ENCODE measurements around the gene HABP4.
"Not testable (repeated sequence)": the region's sequence is repeated elsewhere in the genome, so short reads cannot be mapped to it uniquely, and the experiment has no call there.

HABP4 gene

DNA sequence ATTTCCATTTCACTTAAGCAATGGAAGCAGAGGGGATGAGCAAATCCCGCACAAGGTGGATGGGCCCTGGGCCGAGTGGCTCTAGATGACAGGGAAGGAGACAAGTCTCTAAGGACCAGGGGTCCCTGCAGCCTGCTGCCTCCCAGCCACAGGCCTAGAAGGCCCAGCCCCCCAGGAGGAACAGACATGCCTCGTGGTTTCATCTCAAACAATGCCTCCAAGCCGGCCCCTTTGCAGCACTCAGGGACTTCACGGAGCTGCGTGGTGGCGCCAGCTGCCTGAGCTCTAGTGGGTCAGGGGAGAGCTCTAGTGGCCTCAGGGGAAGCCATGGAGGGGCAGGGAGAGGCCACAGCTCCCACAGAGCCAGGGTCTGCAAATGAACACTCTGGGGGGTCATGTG is 48.8 kb downstream of the HABP4 start:
- no peak for DNase-seq (ENCODE audit: low spot score)

DNA sequence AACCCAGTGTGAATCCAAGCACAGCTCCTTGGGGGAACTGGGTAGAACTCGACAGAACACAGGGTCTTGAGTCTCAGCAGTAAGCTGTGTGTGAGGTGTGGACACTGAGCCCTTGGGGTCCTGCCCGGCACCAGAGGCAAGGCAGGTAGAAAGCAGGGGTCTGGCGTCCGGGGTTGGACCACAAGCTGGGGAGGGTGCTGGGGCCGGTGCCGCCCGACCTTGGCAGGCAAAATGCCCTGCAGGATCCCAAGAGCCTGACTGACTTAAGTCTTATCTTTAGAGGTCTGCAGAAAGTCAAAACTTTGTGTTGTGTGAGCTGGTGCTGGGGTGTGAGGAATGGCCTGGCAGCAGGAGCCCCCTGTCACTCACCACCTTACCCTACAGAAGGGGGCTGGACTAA is 49.3 kb downstream of the HABP4 start:
- DNase-seq (ENCODE audit: low spot score), result no peak

DNA sequence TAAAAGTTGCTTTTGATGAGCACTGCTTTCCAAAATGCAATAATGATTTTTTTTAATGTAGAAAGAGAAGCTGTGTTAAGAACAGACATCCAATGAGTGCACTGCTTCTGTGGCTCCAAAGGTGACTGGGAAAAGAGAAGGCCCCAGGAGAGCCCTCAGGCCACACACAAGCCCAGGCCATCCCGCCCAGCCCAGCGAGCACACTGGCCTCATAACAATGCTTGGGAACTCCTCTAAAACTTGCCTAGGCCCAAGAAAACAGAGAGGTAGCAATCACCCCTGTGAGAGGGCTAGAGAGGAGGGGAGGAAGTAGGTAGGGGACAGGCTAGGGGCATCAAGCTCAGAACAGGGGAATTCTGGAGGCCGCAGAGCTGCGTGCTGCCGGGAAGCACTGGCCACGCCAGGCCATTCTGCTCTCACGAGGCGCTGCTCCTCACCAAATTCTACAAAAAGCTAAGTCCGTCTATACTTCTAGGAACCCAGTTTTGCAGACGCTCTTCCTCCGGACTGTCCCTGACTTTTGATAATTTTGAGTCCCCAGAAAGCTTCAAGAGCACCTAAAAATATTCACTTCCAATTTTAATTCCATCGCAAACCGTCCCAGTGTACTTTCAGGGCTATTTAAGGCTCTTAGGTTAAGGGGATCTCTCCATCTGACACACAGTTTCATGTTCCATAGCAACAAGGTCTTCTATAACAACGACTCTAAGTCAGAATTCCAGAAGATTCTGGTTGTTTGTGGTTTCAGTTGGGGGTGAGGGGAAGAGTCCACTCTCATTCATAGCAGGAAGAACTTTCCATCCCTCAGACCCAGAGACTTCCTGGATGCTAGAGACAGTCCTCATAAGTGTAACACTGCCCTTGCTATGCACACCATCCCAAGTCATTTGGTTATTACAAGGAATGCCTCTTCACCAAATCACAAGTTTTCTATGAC is 51.0 kb downstream of the HABP4 start:
- DNase-seq (ENCODE audit: low spot score), result no peak

DNA sequence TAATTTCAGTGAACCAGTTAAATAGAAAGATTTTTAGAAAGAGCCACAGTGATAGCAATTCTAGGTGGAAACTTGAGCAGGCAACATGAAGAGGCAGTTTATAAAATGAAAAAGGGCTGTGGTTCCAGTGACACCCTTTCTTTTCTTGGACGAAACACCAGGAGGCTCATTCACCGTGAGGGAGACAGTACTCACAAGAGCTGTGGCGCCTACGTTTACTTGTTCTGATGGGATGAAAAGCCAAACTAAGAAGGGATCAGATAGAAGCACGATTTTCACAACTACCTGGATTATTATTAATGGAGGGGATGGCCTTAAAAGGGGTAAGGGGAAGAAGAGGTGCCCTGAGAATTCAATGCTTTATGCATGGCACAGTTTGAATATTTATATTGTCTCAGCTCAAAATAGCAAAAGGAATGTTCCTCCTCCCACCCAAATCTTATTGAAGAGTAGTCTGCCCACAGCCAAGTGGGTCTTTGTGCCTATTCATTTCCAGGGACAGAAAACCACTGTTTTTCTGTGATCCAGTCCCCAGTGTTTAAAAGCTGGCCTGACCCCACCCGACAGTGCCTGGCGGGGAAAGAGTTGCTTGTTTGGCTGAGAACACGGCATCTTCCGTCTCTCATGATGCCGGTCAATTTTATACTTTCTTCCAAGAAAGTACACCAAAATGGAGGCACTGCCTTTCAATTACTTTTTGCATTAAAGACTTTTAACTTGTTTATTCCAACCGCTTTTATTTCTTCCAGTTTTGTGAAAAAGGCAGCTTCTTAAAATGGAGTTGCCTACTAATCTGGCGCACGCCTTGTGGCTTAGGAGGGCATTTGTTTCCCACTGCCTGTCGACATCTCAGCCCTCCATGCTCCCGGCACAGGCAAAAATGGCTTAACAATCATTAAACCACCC is 51.9 kb downstream of the HABP4 start:
- no peak for DNase-seq (ENCODE audit: low spot score)

DNA sequence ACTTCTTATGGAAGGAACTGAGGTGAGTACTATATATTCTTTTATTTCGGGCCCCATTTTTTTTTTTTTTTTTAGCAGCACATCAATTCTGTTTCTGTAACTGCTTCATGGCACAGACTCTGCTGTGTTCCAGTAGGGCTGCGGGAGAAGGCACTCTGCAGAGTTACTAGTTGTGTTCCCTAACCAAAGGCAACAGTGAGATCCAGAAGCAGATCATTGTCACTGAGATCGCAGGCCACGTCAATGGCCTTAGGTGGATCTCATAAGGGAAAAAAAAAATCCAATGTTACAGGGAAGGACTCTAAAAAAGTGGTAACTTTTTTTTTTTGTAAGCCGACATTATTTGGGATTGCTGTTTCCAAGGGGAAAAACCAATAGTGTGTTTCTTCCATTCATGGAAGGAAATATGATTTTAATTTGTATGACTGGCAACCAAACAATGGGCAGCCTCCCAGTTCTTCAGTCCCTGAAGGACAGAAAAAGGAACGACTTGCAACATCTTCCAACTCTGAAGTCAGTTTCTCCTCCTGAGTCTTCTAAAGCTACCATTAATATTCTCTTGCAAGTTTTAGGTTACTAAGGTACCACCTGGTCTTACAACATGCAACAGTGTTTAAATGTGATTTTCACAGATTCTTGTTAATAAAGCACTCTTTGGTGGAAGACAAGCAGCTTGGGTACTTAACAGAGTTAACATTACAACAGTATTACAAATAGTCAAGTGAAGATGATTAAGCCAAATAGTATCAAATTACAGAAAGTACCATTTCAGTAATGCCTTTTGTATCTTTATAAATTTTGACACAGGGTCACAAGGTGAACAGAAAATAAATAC is 52.8 kb downstream of the HABP4 start:
- DNase-seq (ENCODE audit: low spot score), result no peak

DNA sequence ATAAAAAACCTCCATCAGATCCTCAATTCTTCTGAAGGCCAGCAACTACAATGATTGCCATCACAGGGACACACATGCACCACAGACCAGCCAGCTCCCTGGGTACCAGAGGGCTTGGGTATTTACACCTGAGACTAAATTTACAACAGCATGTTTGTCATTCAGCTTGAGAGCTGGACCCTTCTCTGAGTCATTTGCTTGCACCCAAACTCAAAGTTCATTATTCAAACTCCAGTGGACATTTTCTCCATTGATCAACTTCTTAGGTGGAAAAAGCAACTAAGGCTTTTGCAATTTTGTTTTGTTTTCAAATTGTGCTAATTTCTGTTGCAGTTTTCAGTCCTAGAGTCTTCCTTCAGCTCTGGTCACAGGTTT is 53.4 kb downstream of the HABP4 start:
- DNase-seq (ENCODE audit: low spot score), result not testable (repeated sequence)

DNA sequence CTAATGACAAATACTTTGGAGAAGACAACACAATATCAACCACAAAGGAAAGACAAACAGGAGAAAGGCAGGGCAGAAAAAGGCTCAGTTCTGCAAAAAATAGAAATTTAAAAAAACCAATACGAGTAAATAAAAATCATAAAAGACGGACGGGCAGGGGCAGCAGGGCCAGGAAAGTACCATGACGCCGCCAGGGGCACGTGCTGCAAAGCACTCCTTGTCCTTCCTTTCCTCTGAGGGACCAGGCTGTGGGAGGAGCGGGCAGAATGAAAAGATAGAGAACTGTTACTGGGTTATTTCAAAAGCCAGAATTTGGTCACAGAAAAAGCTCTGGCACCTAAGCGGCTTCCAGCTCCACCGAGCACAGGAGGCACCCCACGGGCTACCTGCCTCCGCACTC is 53.9 kb downstream of the HABP4 start:
- DNase-seq (ENCODE audit: low spot score), result no peak

DNA sequence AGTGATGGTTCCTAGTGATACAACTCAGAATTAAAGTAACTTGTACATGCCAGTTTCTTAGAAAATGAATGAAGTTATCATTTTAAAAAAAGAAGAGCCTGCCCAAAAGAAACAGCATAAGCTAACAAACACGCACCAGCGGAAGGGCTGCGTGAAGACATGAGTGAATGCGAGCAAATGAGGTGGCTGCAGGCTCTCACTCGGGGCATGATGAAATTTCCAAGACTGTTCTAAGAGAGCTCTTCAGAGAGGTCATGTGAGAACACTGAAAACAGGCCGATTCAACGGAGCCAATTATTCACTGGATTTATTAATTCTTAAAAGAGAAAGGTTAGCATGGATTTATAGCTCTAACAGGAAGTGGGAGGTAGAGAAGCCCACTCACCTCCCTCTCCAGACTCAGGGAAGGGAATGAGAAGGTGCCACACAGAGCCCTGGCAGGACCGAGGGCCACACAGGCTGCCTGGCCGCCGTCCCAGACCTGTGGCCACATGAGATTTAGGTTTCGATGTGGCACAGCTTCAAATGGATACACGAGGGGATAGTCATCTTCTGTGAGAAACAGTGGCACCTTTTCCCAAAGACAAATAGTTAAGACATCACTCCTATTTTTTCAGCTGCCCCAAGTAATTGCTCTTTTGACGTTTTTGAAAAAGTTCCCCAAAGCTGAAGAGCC is 55.5 kb downstream of the HABP4 start:
- no peak for DNase-seq (ENCODE audit: low spot score)

DNA sequence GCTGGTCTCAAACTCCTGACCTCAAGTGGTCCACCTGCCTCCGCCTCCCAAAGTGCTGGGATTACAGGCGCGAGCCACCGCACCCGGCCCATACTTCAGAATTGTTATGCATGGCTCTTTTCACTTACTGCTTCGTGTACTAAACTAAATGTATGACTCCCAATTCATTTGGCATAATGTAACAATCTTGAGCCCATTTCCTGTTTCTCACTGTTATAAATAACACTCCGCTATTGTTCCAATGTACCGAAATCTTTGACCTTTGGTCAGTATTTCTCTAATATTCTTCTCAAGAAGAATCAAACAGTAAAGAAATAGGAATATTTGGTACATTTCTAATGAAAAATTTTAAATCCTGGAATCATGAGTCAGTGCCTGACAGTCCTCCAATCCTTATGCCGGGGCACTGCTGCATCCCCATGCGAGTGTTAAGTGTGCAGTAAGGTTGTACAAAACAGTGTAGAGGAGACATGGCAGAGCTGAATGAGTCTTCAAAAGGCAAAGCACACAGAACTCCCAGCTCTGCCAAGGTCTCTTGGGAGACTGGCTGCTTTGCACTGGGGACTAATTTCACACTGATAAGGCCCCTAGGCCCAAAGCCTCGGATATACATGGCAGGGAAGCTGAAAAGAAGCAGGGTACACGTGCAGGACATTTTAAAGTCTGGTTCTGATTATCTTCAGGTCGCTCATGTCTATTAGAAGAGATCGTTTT is 58.4 kb downstream of the HABP4 start:
- DNase-seq (ENCODE audit: low spot score), result no peak

DNA sequence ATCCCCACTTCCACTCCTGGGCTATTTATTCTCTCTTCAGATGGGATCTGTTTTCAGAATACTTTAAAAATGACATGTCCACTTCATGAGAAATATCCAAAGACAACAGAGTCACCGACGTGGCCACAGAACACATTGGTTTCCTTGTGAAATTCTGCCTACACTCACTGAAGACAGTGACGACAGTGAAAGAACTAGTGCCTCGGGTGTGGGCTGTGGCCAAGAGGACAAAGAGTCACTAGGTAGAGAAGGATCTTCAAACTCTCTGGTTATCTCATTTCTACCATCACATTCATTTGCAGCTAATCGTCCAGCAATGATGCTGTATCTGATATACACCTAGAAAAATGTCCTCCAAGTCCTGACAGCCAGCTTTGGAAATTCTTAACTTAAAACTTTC is 59.1 kb downstream of the HABP4 start:
- no peak for DNase-seq (ENCODE audit: low spot score)

DNA sequence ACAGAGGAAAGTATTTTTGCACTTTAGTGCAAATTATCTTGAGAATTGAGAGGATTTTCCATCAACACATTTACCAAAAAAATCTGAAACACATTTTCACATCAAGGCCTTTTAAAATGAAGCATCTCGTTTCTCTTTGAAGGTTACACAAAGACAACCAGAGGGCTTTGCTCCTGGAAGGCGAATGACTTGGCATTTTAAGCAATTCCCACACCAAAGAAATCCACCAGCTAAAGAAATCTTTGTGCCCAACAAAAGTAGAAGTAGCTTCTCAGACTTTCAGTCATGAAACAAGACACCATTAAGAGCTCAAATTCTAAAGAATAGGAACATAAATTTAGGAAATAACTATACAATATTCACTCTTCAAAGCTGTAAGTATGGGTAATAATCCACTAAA is 59.9 kb downstream of the HABP4 start:
- no peak for DNase-seq (ENCODE audit: low spot score)

DNA sequence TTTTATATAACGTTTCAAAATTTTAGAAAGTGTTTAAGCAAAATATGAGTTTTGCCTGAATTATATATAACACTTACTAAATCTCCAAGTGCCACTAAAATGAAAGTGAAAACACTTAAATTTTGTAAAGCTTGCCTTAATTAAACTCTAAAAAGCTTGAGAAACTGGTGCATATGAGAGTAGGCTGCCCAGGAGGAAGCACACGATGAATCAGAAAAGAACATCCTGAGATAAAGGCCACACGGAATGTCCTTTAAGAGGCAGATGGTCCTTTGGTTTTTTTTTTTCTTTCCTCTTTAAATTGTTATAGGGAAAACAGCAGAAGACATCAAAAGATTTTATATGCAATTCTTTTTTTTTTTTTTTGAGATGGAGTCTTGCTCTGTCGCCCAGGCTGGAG is 60.3 kb downstream of the HABP4 start:
- no peak for DNase-seq (ENCODE audit: low spot score)

DNA sequence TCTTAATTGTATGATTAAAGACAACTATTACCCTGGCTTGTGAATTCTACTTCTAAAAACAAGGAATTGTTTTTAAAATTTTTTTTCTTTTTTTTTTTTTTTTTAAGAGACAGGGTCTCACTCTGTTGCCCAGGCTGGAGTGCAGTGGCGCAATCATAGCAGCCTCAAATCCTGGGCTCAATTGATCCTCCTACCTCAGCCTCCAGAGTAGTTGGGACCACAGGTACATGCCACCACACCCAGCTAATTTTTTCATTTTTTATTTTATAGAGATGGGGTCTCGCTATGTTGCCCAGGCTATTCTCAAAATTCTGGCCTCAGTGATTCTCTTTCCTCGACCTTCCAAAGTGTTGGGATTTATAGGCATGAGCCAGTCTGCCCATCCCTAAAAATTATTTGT is 62.3 kb downstream of the HABP4 start:
- no peak for DNase-seq (ENCODE audit: low spot score)

DNA sequence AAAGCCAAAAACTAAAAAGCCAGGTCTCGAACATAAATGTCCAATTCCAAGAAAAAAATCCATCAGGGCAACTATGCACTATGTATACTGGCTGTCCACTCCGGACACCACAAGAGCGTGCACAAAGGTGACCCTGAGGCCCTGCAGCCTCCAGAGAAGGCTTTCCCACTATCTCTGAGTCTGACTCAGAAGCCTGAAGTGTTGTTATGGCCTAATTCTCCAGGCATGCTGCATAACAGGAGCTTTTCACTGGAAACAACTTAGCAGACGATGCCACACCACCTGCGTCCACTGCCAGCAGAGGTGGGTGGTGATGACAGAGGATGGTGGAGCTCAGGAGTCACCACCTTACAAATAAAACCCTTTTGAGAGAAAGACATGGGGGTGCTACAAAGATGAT is 63.7 kb downstream of the HABP4 start:
- no peak for DNase-seq (ENCODE audit: low spot score)

DNA sequence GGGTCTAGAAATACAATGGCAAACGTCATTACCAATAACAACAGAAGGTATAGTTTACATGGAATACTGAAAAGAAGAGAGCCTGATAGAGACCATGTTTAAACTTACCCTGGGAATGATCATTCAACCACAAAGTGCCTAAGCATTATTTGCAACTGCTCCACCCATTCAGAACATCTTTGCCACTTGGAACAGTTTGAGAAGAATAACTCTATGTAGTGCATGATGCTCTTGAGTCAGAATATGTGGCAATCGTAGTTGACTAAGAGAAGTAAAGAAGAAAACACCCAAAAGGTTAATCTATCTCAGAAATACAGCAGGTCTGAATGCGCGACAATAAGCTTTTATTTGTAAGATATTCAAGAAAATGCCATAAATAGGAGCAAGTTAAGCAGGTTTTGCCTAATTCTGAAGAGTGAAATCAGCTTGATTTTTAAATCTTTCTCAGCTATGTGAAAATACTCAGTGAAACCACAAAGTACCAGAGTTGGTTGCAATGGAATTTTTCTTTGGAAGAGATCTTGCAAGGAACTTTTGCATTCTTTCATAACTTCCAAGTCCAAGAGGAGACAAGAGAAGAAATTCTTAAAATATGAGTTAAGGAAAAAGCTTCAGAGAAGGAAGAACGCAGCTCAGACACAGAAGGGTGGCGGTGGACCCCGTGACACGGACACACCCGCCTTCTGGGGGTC is 64.3 kb downstream of the HABP4 start:
- no peak for DNase-seq (ENCODE audit: low spot score)

DNA sequence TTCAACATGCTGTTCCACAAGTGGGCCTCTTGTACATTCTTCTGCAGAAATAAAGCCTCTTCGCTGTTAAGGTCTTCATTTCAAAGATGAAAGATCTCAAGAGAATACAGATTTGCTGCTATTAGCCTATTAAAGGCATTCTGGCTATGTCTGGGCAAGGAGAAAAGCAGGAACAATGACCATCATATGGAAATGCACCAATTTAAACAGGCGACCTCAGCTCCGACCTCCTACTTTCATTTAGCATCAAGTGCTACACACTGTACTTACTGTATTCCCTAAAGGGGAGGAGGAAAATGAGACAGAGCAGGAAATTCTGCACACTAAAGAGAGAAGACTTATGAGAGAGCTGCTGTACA is 64.8 kb downstream of the HABP4 start:
- DNase-seq (ENCODE audit: low spot score), result no peak

DNA sequence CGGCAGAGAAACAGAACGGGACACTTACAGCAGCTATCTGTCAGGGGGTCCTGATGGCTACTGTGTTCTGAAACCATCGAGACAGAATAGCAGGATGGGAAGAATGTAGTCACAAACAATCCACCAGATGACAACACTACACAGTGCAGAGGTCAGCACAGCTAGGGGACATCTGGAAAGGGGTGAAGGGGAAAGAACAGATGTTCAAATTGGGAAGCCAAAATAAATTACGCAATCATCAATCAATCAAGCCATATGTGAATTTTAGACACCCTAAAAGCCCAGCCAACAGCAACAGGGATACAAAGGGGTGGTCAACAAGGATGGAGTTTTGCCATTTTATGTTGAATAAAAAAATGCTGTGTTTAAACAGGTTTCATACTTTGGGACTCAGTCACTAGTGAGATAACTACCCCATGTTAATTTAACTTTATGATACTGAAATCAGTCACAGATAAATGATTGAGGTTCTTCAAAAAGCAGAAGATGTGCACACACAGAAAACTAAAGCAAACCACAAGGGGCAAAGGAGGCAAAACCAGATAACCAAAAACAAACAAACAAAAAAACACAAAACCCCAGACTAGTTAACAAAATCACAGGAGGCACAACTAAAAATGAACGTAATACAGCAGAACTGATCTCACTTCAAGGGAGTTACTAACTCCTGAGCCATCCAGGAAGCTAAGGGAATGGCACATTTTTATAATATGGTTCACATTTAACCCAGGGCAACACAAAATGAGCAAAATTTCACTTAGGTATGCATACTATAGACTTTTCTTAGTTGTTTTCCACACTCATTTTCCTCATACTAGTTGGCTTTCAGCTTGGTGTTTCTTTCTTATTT is 65.9 kb downstream of the HABP4 start:
- DNase-seq (ENCODE audit: low spot score), result no peak

DNA sequence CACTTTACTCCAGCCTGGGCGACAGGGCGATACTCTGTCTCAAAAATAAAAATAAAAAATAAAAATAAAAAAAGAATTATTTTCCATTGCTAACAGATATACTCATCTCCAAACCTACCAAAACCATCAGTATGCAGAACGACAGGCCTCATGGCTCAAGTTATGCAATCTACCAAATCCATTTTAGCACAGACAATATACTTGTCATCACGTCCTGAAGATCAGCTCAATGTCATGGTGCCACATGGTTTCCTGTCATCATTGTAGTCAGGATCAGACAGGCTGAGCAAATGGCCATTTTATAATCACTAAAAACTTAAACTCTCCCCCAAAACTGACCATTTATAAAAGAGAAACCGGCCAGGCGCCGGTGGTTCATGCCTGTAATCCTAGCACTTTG is 69.1 kb downstream of the HABP4 start:
- no peak for DNase-seq (ENCODE audit: low spot score)

DNA sequence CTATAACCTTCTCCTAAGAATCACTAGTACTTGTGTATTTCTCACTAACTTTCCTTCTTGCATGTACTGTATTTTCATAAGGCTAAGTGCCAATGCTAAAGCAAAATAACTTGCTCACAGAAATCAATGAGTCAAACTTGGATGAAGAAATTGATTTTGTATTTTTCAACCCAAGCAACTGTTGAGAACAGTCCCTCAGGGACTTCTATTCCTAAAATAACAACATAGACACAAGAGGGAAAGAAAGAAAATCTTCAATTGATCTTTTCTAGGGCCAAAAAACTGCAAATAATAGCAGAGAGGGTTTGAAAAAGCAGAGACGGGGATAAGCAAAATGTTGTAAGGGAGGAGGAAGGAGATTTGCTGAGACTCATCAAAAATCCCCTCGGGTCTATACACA is 69.8 kb downstream of the HABP4 start:
- DNase-seq (ENCODE audit: low spot score), result no peak

DNA sequence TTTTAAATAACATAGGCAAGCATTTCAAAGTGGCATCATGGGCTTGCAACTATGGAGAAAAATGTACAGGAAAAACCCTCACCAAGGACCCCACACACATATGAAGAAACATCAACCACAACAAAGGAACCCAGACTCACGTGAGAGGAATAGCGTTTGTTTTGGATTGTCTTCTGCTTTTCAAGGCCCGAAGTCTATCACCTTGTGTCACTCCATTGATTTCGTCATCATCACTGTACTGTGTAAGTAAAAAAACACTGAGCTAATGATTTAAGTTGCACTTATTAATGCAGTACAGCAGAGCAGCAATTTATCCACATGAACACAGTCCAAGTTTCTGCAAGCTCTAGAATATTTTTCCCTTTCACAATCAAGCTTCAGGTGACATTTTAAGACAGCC is 72.4 kb downstream of the HABP4 start:
- DNase-seq (ENCODE audit: low spot score), result no peak

Measured in CD4-positive, alpha-beta T cell treated with Interleukin-15 for 4 hours (primary cell).